ENCODE results near the gene MIPOL1. TPM values are rescaled to one million over a fixed set of nuclear protein-coding genes. Genes with fewer than 3 reads are reported as not detected.

The MIPOL1 gene
- total RNA-seq, 1 donor from 2014 or later = 12.1 TPM

GRCh38 chr14:37601865-37602264 lies 404.1 kb downstream of the MIPOL1 start:
- Mint-ChIP-seq H3K27ac (ENCODE audit: unreplicated experiment) (no peak overlapping the region), H3K4me3 (ENCODE audit: unreplicated experiment) (no peak overlapping the region), H3K36me3 (ENCODE audit: low read depth, unreplicated experiment) (no peaks in the 10 kb centered on the region), H3K27me3 (ENCODE audit: unreplicated experiment) (peaks cover 46% of the 10 kb centered on the region), H3K9me3 (ENCODE audit: unreplicated experiment) (no peaks in the 10 kb centered on the region), H3K4me1 (ENCODE audit: unreplicated experiment) (peaks cover 6% of the 10 kb centered on the region)
- no peak for DNase-seq (ENCODE audit: low spot score)
- TF ChIP-seq, protein P1, sequence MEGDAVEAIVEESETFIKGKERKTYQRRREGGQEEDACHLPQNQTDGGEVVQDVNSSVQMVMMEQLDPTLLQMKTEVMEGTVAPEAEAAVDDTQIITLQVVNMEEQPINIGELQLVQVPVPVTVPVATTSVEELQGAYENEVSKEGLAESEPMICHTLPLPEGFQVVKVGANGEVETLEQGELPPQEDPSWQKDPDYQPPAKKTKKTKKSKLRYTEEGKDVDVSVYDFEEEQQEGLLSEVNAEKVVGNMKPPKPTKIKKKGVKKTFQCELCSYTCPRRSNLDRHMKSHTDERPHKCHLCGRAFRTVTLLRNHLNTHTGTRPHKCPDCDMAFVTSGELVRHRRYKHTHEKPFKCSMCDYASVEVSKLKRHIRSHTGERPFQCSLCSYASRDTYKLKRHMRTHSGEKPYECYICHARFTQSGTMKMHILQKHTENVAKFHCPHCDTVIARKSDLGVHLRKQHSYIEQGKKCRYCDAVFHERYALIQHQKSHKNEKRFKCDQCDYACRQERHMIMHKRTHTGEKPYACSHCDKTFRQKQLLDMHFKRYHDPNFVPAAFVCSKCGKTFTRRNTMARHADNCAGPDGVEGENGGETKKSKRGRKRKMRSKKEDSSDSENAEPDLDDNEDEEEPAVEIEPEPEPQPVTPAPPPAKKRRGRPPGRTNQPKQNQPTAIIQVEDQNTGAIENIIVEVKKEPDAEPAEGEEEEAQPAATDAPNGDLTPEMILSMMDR (IDR thresholded peaks at IDR 0.05; ENCODE audit: unreplicated experiment) = no peak

Other genes with a start within 250 kb of the MIPOL1 start
- 1.2 TPM for gene SLC25A21, start 25.3 kb upstream of the MIPOL1 start, total RNA-seq (ENCODE audit: unreplicated experiment)